IMR-90 (cell line): ENCODE measurements around the gene CALML3. TPM values are rescaled to one million over a fixed set of nuclear protein-coding genes. Genes with fewer than 3 reads are reported as not detected.

Source experiments
- ATAC-seq: fragments of 200-7000 bp; cut with Tn5 transposase; 2 replicates; pipeline ENCODE4 v1.9.1; 2020; ENCODE audit warnings: low read depth, mild to moderate bottlenecking, moderate library complexity
- BruUV-seq: library from RNA; stranded (reverse); fragments of 400-500 nt; replicated peaks from 2 replicates; lab custom pipeline; 2021; lab: Mats Ljungman, UMichigan
- CTCF ChIA-PET: fragments of 300-600 bp; formaldehyde crosslinking; extraction: SDS; loops from one replicate; lab custom pipeline; 2021; ENCODE audit warnings: antibody characterized with exemption; lab: Yijun Ruan, JAX
- POLR2A ChIA-PET: fragments of 300-600 bp; sonication (Branson Sonifier 250); formaldehyde crosslinking; loops from one replicate; lab custom pipeline; 2022; ENCODE audit warnings: antibody characterized with exemption; ENCODE audit not compliant: unreplicated experiment; lab: Charles Lee
- DNase-seq: peaks from one replicate; pipeline ENCODE4 v3.0.0; 2013
- H2AFZ ChIP-seq: replicated peaks from 2 replicates; pipeline ENCODE3; 2013; ENCODE audit warnings: low read length, mild to moderate bottlenecking; ENCODE audit not compliant: poor library complexity
- H2AK5ac ChIP-seq: 2 replicates; pipeline ENCODE4 v1.6.1; 2013; ENCODE audit warnings: low read depth, low read length, inconsistent platforms
- H2AK9ac ChIP-seq: replicated peaks from 2 replicates; pipeline ENCODE3; 2013; ENCODE audit warnings: mild to moderate bottlenecking, low read depth, low read length, moderate library complexity; ENCODE audit not compliant: poor library complexity
- H2BK120ac ChIP-seq: 2 replicates; pipeline ENCODE4 v1.6.1; 2013; ENCODE audit warnings: low read depth, low read length, inconsistent platforms
- H2BK15ac ChIP-seq: 3 replicates; pipeline ENCODE4 v1.6.1; 2013; ENCODE audit warnings: low read depth, low read length, inconsistent platforms
- H2BK20ac ChIP-seq: 2 replicates; pipeline ENCODE4 v1.6.1; 2013; ENCODE audit warnings: low read depth, mild to moderate bottlenecking, inconsistent platforms, low read length, moderate library complexity
- H2BK5ac ChIP-seq: 2 replicates; pipeline ENCODE4 v1.6.1; 2013; ENCODE audit warnings: mild to moderate bottlenecking, low read depth, low read length, inconsistent platforms; ENCODE audit not compliant: poor library complexity, severe bottlenecking
- H3K14ac ChIP-seq: replicated peaks from 2 replicates; pipeline ENCODE4 v1.6.1; 2013; ENCODE audit warnings: low read depth, low read length, inconsistent platforms
- H3K18ac ChIP-seq: 2 replicates; pipeline ENCODE4 v1.6.1; 2013; ENCODE audit warnings: low read depth, low read length, control low read depth
- H3K23ac ChIP-seq: 2 replicates; pipeline ENCODE4 v1.6.1; 2013; ENCODE audit warnings: low read depth, low read length, inconsistent platforms
- H3K27ac ChIP-seq: 2 replicates; pipeline ENCODE4 v1.5.1; 2013; ENCODE audit warnings: mild to moderate bottlenecking, control low read depth, low read length; ENCODE audit not compliant: insufficient read depth
- H3K27me3 ChIP-seq: 2 replicates; pipeline ENCODE4 v1.6.1; 2013; ENCODE audit warnings: low read length; ENCODE audit not compliant: control insufficient read depth, insufficient read depth
- H3K36me3 ChIP-seq: 2 replicates; pipeline ENCODE4 v1.6.1; 2013; ENCODE audit warnings: low read length, mixed read lengths; ENCODE audit not compliant: control insufficient read depth, insufficient read depth
- H3K4ac ChIP-seq: 2 replicates; pipeline ENCODE4 v1.6.1; 2013; ENCODE audit warnings: low read depth, low read length, inconsistent platforms
- H3K4me1 ChIP-seq: 2 replicates; pipeline ENCODE4 v1.6.1; 2013; ENCODE audit warnings: low read length, mixed read lengths; ENCODE audit not compliant: control insufficient read depth, insufficient read depth
- H3K4me2 ChIP-seq: 2 replicates; pipeline ENCODE4 v1.6.1; 2013; ENCODE audit warnings: low read depth, mild to moderate bottlenecking, control low read depth, low read length, moderate library complexity
- H3K4me3 ChIP-seq: 2 replicates; pipeline ENCODE4 v1.5.1; 2013; ENCODE audit warnings: low read depth, mild to moderate bottlenecking, control low read depth, low read length, moderate library complexity; ENCODE audit not compliant: insufficient read depth
- H3K56ac ChIP-seq: 2 replicates; pipeline ENCODE4 v1.6.1; 2013; ENCODE audit warnings: low read length, inconsistent platforms; ENCODE audit not compliant: insufficient read depth; ENCODE audit errors: extremely low read depth
- H3K79me1 ChIP-seq, 2 experiments: 2 replicates each; pipeline ENCODE4 v1.6.1; 2013; ENCODE audit warnings: low read length in 2 of 2, inconsistent platforms in 1 of 2, low read depth in 1 of 2
- H3K9ac ChIP-seq: 2 replicates; pipeline ENCODE4 v1.6.1; 2013; ENCODE audit warnings: low read depth, low read length, control low read depth
- H3K9me1 ChIP-seq: 2 replicates; pipeline ENCODE4 v1.6.1; 2013; ENCODE audit warnings: low read length, inconsistent platforms; ENCODE audit not compliant: insufficient read depth
- H3K9me3 ChIP-seq: 2 replicates; pipeline ENCODE4 v1.6.1; 2013; ENCODE audit warnings: low read length; ENCODE audit not compliant: control insufficient read depth, insufficient read depth
- H4K20me1 ChIP-seq: 2 replicates; pipeline ENCODE4 v1.6.1; 2013; ENCODE audit warnings: low read length, inconsistent platforms; ENCODE audit not compliant: insufficient read depth
- H4K5ac ChIP-seq: 2 replicates; pipeline ENCODE4 v1.6.1; 2013; ENCODE audit warnings: mild to moderate bottlenecking, low read depth, low read length, control low read depth
- H4K8ac ChIP-seq, 2 experiments: 2 replicates each; pipeline ENCODE4 v1.6.1; 2013; ENCODE audit warnings: low read depth in 2 of 2, low read length in 2 of 2, control low read depth in 1 of 2, inconsistent platforms in 1 of 2
- H4K91ac ChIP-seq: 2 replicates; pipeline ENCODE4 v1.6.1; 2013; ENCODE audit warnings: low read depth, low read length, inconsistent platforms; ENCODE audit not compliant: insufficient read depth
- BHLHE40 ChIP-seq: fragments of 150-350 bp; IDR thresholded peaks from 2 replicates; pipeline ENCODE4 v1.6.1; 2016; ENCODE audit warnings: mild to moderate bottlenecking, low read depth, low read length
- CEBPB ChIP-seq: IDR thresholded peaks from 2 replicates; pipeline ENCODE4 v1.6.1; 2012; ENCODE audit warnings: low read depth, low read length, improper control_type of control experiment
- CTCF ChIP-seq: conservative IDR thresholded peaks from 2 replicates; pipeline ENCODE4 v1.5.1; 2012; ENCODE audit warnings: mild to moderate bottlenecking, low read depth, low read length, improper control_type of control experiment
- ELK1 ChIP-seq: fragments of 150-350 bp; IDR thresholded peaks from 2 replicates; pipeline ENCODE4 v1.6.1; 2016; ENCODE audit warnings: low read depth, mild to moderate bottlenecking, low read length, moderate library complexity, borderline replicate concordance
- FOS ChIP-seq: fragments of 150-350 bp; IDR thresholded peaks from 2 replicates; pipeline ENCODE4 v1.6.1; 2016; ENCODE audit warnings: low read depth, low read length
- MAFK ChIP-seq: IDR thresholded peaks from 2 replicates; pipeline ENCODE4 v1.6.1; 2012; ENCODE audit warnings: low read depth, low read length, improper control_type of control experiment
- MAZ ChIP-seq: IDR thresholded peaks from 2 replicates; pipeline ENCODE4 v1.6.1; 2012; ENCODE audit warnings: low read depth, mild to moderate bottlenecking, low read length, improper control_type of control experiment, moderate library complexity, borderline replicate concordance
- MXI1 ChIP-seq: IDR thresholded peaks from 2 replicates; pipeline ENCODE4 v1.6.1; 2012; ENCODE audit warnings: low read depth, mild to moderate bottlenecking, low read length, moderate library complexity, borderline replicate concordance
- RFX5 ChIP-seq: IDR thresholded peaks from 2 replicates; pipeline ENCODE4 v1.8.0; 2012; ENCODE audit warnings: low read depth, mild to moderate bottlenecking, low read length, moderate library complexity
- SMC3 ChIP-seq: fragments of 150-350 bp; IDR thresholded peaks from 2 replicates; pipeline ENCODE4 v1.6.1; 2016; ENCODE audit warnings: low read depth, mild to moderate bottlenecking, antibody characterized with exemption, low read length, moderate library complexity
- WGBS, 2 experiments: methylation state at CpG; one replicate each; pipeline versions ENCODE4 v1.1.5 to v1.1.7; 2013; ENCODE audit warnings: missing lambda C conversion rate in 2 of 2; ENCODE audit not compliant: insufficient read length in 1 of 2; ENCODE audit errors: extremely low coverage in 2 of 2; 5-methylcytosine and 5-hydroxymethylcytosine counted together
- dilution Hi-C: fragments of 300-500 bp; cut with HindIII; formaldehyde crosslinking; loops from one replicate; pipeline ENCODE4 v1.14.3; 2018; ENCODE audit warnings: low sequenced_read_pairs; ENCODE audit not compliant: unreplicated experiment
- in situ Hi-C: fragments of 300-500 bp; cut with MboI; formaldehyde crosslinking; loops from 3 replicates; pipeline ENCODE4 v1.14.3; 2019; ENCODE audit warnings: low sequenced_read_pairs, inconsistent platforms, mixed read lengths
- intact Hi-C: fragments of 100-400 bp; cut with micrococcal nuclease; formaldehyde crosslinking; loops from 2 replicates; pipeline ENCODE4 v1.10.0; 2022
- polyA plus RNA-seq, 3 experiments: library from polyadenylated mRNA; depleted of rRNA; stranded (reverse); fragments of >200 nt; gene quantifications; 2 replicates each; pipeline ENCODE4 v1.2.3, GENCODE V29; 2012; ENCODE audit warnings: low replicate concordance in 1 of 3
- total RNA-seq: library from RNA; depleted of rRNA; stranded (reverse); fragments of >200 nt; gene quantifications from 2 replicates; pipeline ENCODE4 v1.2.3, GENCODE V29; 2012

CALML3 gene
- total and polyA plus RNA-seq, 2 of the 4 experiments (the other 2 are of a cell fraction): not detected

- no peak for TF ChIP-seq MXI1
Measured at GRCh38 chr10:5534051-5534821, 9.5 kb downstream of the CALML3 start (continued).

GRCh38 chr10:5534880-5535856 lies 10.4 kb downstream of the CALML3 start:
- Histone ChIP-seq H2BK20ac (no peak overlapping the region), H2BK120ac (no peak overlapping the region), H3K56ac (no peak overlapping the region), H3K27me3 (no peaks in the 10 kb centered on the region), H3K4me2 (no peak overlapping the region), H3K4ac (no peak overlapping the region), H3K18ac (no peak overlapping the region; the same call in 1 of the 2 replicates), H2BK15ac (no peak overlapping the region), H4K5ac (no peak overlapping the region; the same call in 1 of the 2 replicates), H3K79me1 (no peaks in the 10 kb centered on the region), H3K9me1 (peaks cover 3% of the 10 kb centered on the region; the same call in 1 of the 2 replicates), H4K20me1 (no peaks in the 10 kb centered on the region), H3K36me3 (no peaks in the 10 kb centered on the region), H4K8ac (no peak overlapping the region), H2BK5ac (no peak overlapping the region), H3K14ac (no peak overlapping the region), H3K9ac (no peak overlapping the region), H3K4me3 (no peak overlapping the region), H2AFZ (no peak overlapping the region), H3K23ac (no peak overlapping the region), H3K27ac (peak overlapping the region; percentile 6; the same call in 1 of the 2 replicates), H2AK9ac (no peak overlapping the region), H2AK5ac (no peak overlapping the region), H3K9me3 (no peaks in the 10 kb centered on the region), H4K91ac (no peak overlapping the region), H3K4me1 (peaks cover 10% of the 10 kb centered on the region)
- POLR2A ChIA-PET: no interaction called here
- in situ Hi-C loops: no loop called here
- BruUV-seq: no TSS peak
- ATAC-seq (peak; percentile 60), DNase-seq (peak; percentile 80)
- 63% methylated on average over 1 of the region's 8 CpGs; no CpG with 5 or more reads in 1 of the 2 experiments for WGBS, 2 experiments
- CTCF ChIA-PET: no interaction called here
- intact Hi-C loops: loop anchor here (5.0 kb wide), 1 partner anchor 73 kb away; no protein-coding TSS in a partner anchor
- dilution Hi-C loops: no loop called here
- TF ChIP-seq BHLHE40: no peak
- no peak for TF ChIP-seq CTCF
- no peak for TF ChIP-seq MXI1
- TF ChIP-seq SMC3: no peak
- TF ChIP-seq MAZ: no peak
- TF ChIP-seq FOS: no peak
- TF ChIP-seq ELK1: no peak
- no peak for TF ChIP-seq RFX5
- no peak for TF ChIP-seq MAFK
- TF ChIP-seq CEBPB: peak; percentile 86
